ENCODE results near the gene RGS16.
"Not testable (repeated sequence)": the region's sequence is repeated elsewhere in the genome, so short reads cannot be mapped to it uniquely, and the experiment has no call there.

Gene RGS16, protein sequence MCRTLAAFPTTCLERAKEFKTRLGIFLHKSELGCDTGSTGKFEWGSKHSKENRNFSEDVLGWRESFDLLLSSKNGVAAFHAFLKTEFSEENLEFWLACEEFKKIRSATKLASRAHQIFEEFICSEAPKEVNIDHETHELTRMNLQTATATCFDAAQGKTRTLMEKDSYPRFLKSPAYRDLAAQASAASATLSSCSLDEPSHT

DNA sequence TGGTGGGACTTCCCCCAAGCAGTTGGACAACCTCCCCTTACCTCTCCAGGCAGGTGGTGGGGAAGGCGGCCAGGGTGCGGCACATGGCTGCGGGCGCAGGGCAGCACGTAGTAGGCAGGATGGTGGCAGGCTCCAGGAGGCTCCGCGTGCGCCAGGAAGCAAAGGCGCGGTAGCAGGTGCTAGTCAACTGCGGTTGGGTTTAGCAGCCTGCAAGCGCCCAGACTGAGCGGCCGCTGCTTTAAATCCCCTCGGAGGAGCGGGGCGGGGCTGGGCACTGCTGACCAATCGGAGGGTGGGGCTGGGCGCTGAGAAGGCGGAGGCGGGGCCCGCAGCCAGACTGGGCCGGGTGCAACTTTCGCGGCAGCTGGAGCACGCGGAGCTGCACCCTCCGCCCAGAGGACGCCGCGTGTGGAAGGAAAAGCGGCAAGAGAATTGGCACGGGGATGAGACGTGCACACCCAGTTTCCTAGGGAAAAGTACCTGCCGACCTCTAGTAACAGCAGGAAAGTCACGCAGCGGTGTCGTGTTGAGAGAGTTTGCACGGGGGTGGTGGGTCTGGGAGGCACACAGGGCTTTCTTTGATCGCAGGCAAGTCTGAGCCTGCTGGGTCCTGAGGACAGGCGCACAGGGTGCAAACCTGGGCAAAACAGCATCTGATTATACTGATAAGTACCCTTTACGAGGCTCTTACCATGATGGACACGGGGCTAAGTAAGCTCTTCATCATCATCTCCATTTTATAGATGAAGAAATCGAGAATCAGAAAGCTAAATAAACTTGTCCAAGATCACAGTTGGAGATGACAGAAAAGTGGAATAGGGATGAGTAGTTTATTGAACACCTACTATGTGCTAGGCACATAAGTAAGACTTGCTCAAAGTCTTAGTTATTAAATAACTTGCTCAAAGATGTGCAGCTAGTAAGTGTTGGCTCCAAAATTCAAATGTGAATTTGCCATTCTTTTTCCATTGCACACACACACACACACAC lies at the start of gene RGS16:
RGS16 (minus strand) TSS at position 215 of the 990 bp plus-strand sequence; CDS start at position 85, 130 bp downstream.
- no peak for DNase-seq (ENCODE audit: low read depth in 2 of 2)

GRCh38 chr1:182653986-182654385 lies 49.8 kb upstream of the RGS16 start:
- no peak for DNase-seq (ENCODE audit: low read depth in 2 of 2)

GRCh38 chr1:182652933-182653332 lies 48.7 kb upstream of the RGS16 start:
- no peak for DNase-seq (ENCODE audit: low read depth in 2 of 2)

DNA sequence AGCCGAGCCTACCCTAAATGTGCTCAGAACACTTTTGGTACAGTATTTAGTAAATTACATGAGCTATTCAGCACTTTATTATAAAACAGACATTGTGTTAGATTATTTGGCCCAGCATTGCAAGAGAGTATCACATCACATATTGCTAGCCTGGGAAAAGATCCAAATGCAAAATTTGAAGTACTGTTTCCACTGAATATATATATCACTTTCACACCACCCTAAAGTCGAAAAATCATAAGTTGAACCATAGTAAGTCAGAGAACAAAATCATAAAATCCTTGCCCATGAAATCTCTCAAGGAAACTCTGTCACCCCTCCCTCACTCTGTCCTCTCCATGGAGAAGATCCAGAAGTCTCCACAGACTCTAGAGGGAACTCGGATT lies 47.1 kb upstream of the RGS16 start:
- no peak for DNase-seq (ENCODE audit: low read depth in 2 of 2)

GRCh38 chr1:182650678-182651338 lies 46.6 kb upstream of the RGS16 start:
- no peak for DNase-seq (ENCODE audit: low read depth in 2 of 2)

GRCh38 chr1:182649041-182649440 lies 44.9 kb upstream of the RGS16 start:
- DNase-seq (ENCODE audit: low read depth in 2 of 2), result no peak

DNA sequence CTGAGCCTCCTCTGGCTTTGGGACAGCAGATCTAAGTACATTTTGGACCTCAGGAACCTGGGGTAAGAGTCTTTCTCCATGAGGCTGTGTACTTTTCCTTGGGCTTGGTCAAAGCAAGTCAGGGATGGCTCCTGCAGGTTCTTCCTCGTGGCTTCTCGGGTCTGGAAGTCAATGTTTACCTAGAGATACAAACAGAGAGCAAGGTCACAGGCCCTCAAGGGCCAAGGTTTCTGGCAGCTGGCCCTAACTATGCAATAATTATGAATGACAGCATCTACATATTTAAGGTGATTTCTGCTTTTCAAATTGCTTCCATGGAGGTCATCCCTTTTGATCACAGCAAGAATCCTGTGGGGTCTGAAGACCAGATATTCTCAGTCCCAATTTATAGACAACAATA lies 42.5 kb upstream of the RGS16 start:
- DNase-seq (ENCODE audit: low read depth in 2 of 2), result no peak

GRCh38 chr1:182644886-182645285 lies 40.7 kb upstream of the RGS16 start:
- DNase-seq (ENCODE audit: low read depth in 2 of 2), result no peak

DNA sequence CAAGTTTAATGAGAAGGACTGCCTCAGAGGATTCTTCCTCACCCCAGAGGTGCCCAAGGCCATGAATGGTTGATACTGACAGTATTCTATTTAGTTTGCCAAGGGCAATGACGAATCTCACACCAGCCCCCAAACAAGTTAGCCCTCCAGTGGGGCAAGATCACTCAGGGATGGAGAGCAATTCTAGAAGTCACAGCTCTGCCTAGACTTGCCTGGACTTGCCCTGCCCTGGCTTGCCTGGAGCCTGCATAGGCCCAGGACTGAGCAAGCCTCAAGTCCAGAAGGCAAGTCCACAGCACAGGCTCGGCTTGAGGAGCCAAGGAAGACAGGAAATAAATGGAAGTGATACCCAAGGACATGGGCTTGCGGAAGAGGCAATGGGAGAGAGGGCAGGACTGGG lies 39.5 kb upstream of the RGS16 start:
- DNase-seq (ENCODE audit: low read depth in 2 of 2), result no peak

DNA sequence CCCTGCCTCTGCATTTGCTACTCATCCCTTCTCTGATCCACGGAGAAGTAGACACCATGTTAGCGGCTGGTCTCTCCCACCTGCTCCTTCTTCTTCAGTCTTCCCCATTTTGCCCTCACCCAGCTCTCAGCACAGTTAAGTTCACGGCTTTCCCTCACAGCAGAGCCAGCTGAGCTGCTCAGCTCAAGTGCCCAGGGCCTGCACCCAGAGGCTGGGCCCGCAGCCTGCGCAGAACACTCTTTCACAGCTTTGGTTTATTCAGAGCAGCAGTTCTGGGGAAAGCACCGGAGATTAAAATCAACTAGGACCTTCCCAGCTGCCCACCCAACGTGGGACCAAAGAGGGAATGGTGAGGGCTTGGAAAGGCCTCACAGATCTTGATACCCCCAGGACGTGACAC lies 38.3 kb upstream of the RGS16 start:
- DNase-seq (ENCODE audit: low read depth in 2 of 2), result no peak

- no peak for DNase-seq (ENCODE audit: low read depth in 2 of 2)
Measured at GRCh38 chr1:182641561-182641960, 37.4 kb upstream of the RGS16 start.

- no peak for DNase-seq (ENCODE audit: low read depth in 2 of 2)
Measured at GRCh38 chr1:182639330-182639729, 35.1 kb upstream of the RGS16 start.

GRCh38 chr1:182637769-182638168 lies 33.6 kb upstream of the RGS16 start:
- DNase-seq (ENCODE audit: low read depth in 2 of 2), result no peak

- no peak for DNase-seq (ENCODE audit: low read depth in 2 of 2)
Measured at GRCh38 chr1:182635871-182636270, 31.7 kb upstream of the RGS16 start.

DNA sequence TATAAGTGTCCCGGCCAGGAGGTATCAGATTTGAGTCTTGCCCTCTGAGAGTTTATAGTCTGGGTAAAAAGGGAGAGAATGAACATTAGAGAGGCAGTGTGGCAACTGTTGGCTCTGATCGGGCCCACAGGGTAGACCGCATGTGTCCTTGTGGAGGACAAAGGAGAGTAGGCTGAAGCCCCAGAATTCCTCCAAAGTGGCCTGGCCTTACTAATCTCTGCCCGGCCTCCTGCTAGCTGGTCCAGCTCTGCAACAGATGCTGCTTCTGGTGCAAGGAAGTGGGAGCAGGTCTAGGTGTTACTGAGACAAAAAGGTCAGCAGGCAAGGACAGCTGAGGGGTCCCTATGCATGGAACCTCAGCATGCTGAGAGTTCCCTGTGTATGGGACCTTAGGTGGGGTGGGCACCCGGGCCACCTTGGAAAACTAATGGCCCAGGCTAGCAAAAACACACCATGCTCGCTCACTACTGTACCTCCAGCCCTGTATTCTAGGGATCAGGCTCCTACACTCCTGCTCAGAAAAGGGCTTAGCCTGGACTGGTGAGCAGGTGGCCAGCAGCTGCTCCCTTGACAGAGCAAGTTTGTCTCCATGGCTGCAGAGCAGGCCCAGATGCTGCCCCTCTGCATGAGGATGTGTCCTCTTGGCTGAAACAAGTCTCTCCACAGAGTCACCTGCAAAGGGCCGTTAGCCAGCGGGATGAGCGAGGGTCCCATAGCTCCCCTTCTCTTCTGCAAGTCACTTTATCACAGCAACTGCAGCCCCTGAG lies 30.3 kb upstream of the RGS16 start:
- DNase-seq (ENCODE audit: low read depth in 2 of 2), result no peak

DNA sequence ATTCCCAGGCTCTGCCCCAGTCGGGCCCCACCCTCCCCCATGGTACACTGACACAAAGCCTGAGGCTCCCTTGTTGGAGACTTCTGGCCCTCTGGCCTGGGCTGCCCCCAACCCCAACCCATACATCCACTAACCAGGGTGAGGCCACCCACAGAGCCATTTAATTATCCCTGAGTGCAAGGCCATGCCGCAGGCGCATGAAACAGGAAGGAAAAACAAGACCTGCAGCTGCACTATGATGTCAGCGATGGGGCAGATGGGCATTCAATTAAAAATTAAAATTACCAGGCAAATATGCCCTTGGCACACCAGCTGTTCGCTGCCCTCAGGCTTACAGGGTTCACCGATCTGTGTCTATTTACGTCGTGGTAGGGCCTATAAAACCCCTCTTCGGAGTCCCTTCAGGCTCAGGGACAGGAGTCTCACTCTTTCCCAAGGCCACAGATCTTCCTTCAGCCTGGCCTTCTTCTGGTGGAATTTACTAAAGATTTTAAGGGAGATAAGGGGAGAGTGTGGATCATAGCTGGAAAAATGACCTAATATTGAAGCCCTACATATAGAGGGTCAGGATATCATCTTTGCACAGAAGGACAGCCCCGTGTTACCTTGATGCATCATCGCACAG lies 29.6 kb upstream of the RGS16 start:
- no peak for DNase-seq (ENCODE audit: low read depth in 2 of 2)

- DNase-seq (ENCODE audit: low read depth in 2 of 2), result no peak
Measured at GRCh38 chr1:182633031-182633430, 28.8 kb upstream of the RGS16 start.

- not testable (repeated sequence) for DNase-seq (ENCODE audit: low read depth in 2 of 2)
Measured at GRCh38 chr1:182632441-182632857, 28.3 kb upstream of the RGS16 start.

DNA sequence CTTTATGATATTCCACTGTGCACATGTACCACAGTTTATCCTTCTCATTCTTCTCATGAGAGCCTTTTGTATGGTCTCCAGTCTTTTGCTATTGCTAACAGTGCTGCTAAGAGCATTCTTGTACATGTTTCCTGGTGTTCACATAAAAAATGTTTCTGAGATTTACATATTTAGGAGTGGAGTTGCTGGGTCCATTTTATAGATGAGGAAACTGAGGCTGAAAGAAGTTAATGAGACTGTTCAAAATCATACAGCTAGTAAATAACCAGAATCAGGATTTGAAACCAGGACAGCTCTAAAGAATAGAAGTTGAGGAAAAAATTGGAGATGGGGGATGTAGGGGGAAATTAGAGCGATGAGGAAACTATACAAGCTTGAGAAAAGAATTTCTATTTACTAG lies 27.8 kb upstream of the RGS16 start:
- DNase-seq (ENCODE audit: low read depth in 2 of 2), result no peak

- DNase-seq (ENCODE audit: low read depth in 2 of 2), result no peak
Measured at GRCh38 chr1:182631053-182631677, 27.0 kb upstream of the RGS16 start.

GRCh38 chr1:182630586-182630985 lies 26.4 kb upstream of the RGS16 start:
- no peak for DNase-seq (ENCODE audit: low read depth in 2 of 2)
